H54 (cell line): ENCODE measurements around the gene PPP2R3B.
A peak's percentile ranks its signal among the peaks of the same experiment; 100 is the strongest.
"Not testable (repeated sequence)": the region's sequence is repeated elsewhere in the genome, so short reads cannot be mapped to it uniquely, and the experiment has no call there.

Experiments used
- DNase-seq: peaks from one replicate; pipeline ENCODE4 v3.0.0; 2011; ENCODE audit warnings: low spot score, mixed read lengths; ENCODE audit not compliant: insufficient read length
- FAIRE-seq: peaks from 3 replicates; lab custom pipeline; 2011; peaks lifted over from hg19 to GRCh38; lab: Jason Lieb, UNC
- POLR2A ChIP-seq: IDR thresholded peaks from 2 replicates; pipeline ENCODE4 v1.6.1; 2011; ENCODE audit warnings: low read depth, mild to moderate bottlenecking, low read length

PPP2R3B gene

GRCh38 chrX:329291-329910 is 57.3 kb downstream of the PPP2R3B start:
- no peak for FAIRE-seq
- no peak for TF ChIP-seq POLR2A

GRCh38 chrX:327660-328126 is 59.0 kb downstream of the PPP2R3B start:
- FAIRE-seq (no peak), DNase-seq (no peak)
- TF ChIP-seq POLR2A, result no peak

More at GRCh38 chrX:329291-329910, 57.3 kb downstream of the PPP2R3B start:
- DNase-seq, result no peak

- not testable (repeated sequence) for FAIRE-seq, DNase-seq
Observed at GRCh38 chrX:324664-325063, 62.0 kb downstream of the PPP2R3B start.

- TF ChIP-seq POLR2A, result no peak
- no peak for DNase-seq
- FAIRE-seq, result peak; percentile 61
Observed at GRCh38 chrX:323721-324628, 62.7 kb downstream of the PPP2R3B start.

GRCh38 chrX:320126-320783 is 66.5 kb downstream of the PPP2R3B start:
- FAIRE-seq (no peak), DNase-seq (no peak)
- no peak for TF ChIP-seq POLR2A

- TF ChIP-seq POLR2A, result no peak
- FAIRE-seq, result no peak
- no peak for DNase-seq
Observed at GRCh38 chrX:319579-320125, 67.1 kb downstream of the PPP2R3B start.

- TF ChIP-seq POLR2A, result peak; percentile 69
- FAIRE-seq, result no peak
- peak; percentile 88 for DNase-seq
Observed at GRCh38 chrX:318739-319578, 67.7 kb downstream of the PPP2R3B start, which contains the start of gene GTPBP6. GTPBP6 (minus strand) TSS chrX:318796; CDS start chrX:318787, 9 bp downstream.

GRCh38 chrX:318068-318738 is 68.5 kb downstream of the PPP2R3B start:
- TF ChIP-seq POLR2A, result no peak
- FAIRE-seq (no peak), DNase-seq (peak; percentile 78)

- FAIRE-seq, result no peak
- no peak for TF ChIP-seq POLR2A
Observed at GRCh38 chrX:317424-318067, 69.2 kb downstream of the PPP2R3B start.

GRCh38 chrX:316351-317325 is 70.1 kb downstream of the PPP2R3B start:
- TF ChIP-seq POLR2A, result no peak
- FAIRE-seq (no peak), DNase-seq (no peak)

More at GRCh38 chrX:317424-318067, 69.2 kb downstream of the PPP2R3B start:
- no peak for DNase-seq

GRCh38 chrX:314781-315595 is 71.7 kb downstream of the PPP2R3B start:
- TF ChIP-seq POLR2A, result no peak
- FAIRE-seq, result no peak
- no peak for DNase-seq
